IPS DF 4.7 (cell line): Measurements from ENCODE around the gene FGGY.

Experiments used
- DNase-seq: peaks from one replicate; pipeline ENCODE4 v3.0.0-alpha.2; 2013; ENCODE audit warnings: low spot score; ENCODE audit errors: extremely low read depth

The FGGY gene

DNA sequence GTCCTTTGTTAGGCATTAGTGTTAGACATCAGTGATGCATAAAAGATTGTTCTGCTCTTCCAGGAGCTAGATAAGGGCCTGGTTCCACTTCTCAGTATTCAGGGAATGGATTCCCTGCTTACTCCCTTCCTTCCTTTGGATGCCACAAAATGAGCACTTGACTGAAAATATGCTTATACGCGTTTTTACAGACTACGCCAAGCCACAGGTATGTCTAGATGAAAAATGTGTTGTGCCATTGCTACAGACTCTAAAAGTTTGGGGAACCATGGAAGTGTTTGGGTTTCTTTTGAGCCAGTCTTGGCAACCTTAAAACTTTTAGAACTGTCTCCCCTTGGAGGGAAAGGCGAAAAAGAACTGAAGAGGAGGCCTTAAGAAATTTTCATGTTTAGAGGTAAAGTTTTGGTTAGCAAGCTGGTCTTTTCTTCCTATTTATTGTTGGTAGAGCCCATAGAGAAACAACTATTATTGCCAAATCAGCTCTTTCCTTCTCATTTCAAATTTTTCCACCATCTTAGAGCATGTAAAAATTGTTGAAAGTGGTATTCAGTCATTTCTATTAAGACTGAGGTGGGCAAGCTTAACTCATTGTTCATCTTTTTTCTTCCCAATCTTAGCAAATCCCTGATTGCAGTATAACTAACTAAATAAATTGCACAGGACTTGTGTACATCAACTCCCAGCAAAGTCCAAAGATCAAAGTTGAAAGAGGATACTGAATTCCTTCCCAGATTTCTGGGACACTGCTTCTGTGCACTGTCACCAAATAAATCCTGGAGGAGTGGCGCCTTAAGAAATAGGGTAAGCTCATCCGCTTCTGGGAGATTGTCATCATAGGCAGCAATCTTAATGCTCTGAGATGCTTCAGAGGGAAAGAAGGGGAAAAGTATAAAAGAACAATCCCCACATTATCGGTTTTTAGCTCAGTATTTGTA lies 18.9 kb downstream of the FGGY start:
- DNase-seq, result no peak

DNA sequence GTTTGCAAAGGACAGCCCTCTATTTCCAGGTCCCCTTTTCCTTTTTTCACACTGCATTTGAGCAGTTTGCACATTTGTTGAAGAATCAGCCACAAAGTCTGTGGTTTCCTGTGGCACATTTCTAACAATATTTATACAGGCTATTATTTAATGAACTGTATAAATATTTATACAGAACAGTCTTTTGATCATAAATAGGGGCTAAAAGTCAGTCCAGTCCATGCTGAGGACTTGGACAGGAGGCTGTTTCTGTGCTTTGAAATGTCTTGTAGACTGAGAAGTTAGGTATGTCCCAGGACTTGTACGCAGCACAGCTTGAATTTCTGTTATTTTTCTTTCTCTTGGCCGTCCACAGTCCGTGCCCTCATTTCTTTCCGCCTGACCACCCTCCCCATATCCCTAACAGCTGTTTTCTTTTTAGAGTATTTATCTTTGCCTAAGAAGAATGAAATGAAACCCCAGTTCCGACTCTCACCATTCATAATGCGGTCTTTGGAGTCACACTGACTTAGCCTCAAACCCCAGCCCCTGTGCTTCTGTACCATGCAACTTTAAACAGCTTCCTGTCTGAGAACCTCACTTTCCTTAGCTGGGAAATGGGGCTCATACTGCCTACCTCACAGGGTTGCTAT lies 19.7 kb downstream of the FGGY start:
- DNase-seq, result no peak

DNA sequence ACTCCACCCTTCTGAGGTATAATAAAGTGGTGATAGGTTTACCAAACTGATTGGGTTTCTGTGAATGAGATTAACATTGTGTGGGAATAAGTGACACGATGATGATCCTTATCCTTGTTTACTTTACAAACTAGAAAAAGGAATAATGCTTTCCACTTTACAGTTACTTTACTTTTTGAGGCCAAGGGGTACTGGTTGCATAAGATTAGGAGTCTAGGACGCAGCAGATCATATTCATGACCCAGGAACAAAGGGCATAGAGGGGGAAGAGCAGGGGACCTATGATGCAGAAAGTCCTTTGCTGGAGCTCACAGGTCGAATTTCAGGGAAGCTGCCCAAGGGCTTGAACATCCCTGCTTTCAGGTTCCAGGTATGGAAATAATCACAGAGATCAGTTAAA lies 20.4 kb downstream of the FGGY start:
- no peak for DNase-seq

DNA sequence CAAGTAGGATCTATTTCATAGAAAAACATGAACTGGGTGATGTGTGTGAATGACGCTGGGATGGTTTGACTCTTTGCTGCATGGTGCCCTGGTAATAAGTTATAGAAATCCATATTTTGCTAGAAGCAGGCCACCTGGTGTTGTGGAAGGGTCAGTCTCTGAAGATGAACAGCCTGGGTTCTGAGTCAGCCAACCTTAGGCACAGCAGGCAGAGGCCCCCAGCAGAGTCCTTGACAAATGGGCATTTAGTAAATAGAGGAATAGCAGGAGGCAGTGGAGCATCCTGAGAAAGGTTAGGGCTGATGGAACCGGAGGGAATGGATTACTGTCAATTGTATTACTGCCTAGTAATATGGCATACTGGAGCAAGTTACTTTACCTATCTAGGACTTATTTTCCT lies 20.9 kb downstream of the FGGY start:
- no peak for DNase-seq

DNA sequence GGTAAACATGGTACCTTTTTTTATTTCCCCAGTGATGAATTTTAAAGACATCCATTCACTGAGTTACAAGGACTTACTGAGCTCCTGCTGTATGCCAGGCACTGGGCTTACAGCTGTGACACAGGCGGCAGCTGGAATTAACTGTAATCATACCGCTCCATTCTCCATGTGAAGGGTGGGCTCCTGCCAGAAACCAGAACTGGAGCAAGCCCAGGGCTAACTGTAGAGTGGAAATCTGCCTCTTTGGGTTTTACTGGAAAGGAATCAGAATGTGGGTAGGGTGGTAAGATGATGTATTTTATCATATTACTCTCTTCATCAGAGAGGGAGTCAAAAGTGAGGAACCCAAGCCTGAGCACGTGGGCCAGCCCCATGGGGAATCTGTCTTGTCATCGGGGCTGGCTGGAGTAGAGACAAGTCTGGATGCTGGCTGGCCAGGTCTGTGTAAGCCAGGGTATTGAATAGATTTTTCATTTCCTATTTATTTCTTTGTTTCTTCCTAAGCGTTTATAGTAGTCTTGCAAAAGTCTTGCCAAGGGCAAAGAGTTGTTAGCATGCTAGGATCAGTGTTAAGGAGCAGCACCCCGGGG lies 21.5 kb downstream of the FGGY start:
- no peak for DNase-seq

DNA sequence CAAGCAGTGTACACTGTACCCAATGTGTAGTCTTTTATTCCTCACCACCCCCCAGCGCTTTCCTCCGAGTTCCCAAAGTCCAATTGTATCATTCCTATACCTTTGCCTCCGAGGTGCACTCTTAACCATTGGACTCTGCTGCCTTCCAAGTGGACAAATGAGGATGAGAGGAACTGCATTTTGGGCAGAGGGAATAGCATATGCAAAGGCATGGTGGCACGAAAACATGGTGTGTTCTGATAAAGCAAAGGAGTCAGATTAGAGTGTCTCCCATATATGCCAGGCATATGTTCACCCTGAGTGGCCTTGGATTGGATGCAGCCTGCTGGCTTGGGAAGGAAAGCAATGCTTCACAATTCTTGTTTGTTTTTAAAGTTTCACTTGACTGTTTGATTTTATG lies 25.5 kb downstream of the FGGY start:
- no peak for DNase-seq

DNA sequence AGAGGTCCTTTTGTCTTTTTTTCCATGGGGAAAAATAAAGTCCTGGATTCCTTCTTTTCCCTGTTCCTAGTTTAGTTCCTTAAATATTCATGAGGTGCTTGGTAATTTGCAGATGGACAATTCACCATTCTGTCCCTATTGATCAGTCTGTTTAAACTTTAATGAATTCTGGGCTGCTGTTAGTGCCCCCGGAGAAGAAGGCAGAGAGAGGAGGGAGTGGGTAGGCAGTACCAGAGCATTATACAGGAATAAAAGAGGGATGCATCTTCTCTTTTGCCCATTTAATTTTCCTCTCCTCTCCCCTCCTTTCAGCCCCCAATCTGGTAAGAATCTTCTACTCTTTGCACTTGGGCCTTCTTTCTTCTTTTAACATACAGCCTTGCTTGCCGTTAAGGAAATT lies 25.9 kb downstream of the FGGY start:
- no peak for DNase-seq

DNA sequence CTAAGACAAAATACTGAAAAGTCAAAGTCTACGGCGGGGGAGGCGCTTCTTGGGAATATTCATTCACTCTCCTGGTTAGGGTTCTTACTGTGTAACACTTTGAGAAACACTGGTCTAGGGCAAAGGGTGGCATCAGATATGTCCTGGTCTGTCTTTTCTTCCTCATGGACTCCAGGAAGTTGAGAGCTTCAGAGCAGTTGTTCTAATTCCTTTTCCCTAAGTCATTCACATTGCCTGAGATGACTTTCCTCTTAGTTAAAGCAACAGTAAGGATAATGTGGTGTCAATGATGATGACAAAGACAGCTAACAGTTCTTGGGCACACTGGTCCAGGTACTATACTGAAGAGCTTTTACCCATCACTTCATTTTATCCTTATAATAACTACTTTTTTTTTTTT lies 27.0 kb downstream of the FGGY start:
- DNase-seq, result no peak

DNA sequence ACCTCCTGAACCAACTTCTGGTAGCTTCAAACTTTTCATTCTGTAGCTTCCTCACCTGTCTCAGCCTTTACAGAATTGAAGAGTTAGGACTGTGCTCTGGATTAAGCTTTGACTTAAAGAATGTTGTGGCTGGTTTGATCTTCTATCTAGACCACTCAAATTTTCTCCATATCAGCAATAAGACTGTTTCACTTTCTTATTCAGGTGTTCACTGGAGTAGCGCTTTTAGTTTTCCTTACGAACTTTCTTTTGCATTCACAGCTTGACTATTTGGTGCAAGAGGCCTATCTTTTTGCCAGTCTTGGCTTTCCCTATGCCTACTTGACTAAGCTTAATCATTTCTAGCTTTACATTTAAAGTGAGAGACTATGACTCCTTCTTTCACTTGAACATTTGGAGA lies 31.5 kb downstream of the FGGY start:
- DNase-seq, result no peak

DNA sequence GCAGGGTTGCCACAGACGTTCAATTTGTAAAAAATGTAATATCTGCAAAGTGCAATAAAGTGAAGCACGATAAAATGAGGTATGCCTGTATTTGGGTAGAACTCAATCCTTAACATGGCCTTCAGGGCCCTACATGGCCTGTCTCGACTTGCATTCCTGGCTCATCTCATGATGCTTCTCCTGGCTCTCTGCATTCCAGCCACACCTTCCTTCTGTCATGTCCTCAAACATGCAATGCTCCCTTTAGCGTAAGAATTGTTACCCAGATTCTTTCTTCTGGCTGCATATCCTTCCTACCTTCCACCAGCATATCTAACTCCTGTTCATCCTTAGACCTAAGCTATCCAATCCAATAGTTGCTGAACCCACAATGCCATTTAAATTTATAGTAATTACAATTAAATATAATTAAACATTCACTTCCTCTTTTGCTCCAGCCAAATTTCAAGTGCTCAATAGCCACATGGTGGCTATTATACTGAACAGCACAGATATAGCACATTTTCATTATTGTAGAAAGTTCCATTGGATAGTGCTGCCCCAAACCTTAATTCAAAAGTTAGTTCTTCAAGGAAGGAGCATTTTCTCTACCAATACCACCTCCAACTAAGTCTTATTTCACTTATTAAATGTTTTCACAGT lies 32.6 kb downstream of the FGGY start:
- no peak for DNase-seq

DNA sequence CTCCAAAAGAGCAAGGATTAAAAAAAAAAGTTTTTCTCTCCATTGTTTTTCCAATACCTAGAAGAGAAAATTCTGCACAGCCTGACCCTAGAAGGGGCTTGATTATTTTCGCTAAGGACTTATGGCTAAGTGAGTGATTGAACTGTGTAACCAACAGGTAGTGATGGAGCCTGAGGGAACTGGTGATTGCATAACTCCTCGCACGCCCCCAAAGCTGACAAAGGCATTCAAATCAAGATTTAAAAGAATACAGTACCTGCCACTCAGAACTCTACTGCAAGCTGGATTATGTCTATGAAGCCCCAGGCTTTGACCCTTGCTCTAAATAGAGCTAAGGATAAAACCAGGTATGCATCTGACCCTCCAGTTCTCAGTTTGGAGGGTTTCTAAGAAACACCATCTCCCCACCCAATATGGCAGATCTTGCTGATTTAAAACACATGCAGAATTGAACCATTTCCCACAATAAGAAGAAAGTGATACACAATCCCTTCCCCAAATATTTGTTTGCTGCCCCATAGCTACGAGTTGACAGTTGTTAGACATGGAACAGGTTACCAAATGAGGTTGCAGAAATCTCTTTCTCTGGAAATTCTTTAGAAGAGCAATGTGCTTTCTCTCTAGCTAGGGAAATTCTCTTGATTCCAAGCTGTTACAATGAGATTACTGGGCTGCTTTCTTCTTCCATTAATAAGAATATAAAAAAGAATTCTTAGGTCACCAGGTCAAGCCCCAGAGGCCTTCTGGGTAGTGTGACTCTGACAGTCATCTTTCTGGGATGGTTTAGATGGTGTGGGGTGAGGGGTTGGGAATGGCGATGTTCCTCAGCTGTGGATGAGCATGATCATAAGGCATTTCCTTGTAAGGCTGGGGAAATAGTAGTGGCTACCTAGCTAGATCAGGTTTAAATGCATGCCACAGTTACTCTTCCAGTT lies 35.1 kb downstream of the FGGY start:
- no peak for DNase-seq

DNA sequence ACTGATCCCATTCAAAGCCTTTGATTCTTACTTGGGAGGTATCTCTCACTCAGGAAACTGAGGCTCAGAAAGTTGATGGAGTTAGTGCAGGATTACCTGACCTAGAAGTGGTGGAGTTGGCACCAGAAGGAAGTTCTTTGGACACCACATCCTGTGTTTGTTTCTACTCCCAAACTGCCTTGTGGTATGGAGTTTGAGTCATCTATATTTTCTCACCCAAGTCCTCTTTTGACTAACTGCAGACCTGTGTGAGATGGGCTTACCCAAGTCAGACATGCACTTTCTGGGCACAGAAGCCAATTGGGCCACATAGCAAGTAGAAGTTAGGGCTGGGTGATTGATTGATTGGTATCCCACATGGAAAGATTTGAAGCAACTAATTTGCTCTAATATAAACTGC lies 36.1 kb downstream of the FGGY start:
- DNase-seq, result no peak

DNA sequence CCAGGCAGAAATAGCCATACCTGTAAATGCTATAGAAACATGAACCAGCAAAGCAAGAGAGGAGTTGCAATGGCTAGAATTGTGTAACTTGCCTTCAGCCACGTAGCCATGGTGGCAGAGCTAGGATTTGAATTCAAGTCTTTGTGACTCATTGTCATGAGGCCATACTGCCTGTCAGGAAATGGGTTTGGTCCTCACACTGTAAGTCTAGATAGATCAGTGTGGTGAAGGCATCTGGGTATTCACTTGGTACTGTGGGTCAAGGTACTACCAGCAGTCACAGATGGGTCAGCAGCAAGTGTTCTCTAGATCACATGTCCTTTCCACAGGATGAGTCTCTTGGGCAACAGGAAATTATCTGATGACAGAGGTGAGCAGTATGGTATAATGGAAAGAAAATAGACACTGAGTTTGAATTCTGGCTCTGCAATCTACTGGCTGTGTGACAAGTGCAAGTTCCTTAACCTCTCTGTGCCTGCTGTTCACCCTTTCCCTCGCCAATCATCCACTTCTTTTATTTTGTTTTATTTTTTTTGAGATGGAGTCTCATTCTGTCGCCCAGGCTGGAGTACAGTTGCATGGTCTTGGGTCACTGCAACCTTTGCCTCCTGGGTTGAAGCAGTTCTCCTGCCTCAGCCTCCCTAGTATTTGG lies 36.9 kb downstream of the FGGY start:
- no peak for DNase-seq

DNA sequence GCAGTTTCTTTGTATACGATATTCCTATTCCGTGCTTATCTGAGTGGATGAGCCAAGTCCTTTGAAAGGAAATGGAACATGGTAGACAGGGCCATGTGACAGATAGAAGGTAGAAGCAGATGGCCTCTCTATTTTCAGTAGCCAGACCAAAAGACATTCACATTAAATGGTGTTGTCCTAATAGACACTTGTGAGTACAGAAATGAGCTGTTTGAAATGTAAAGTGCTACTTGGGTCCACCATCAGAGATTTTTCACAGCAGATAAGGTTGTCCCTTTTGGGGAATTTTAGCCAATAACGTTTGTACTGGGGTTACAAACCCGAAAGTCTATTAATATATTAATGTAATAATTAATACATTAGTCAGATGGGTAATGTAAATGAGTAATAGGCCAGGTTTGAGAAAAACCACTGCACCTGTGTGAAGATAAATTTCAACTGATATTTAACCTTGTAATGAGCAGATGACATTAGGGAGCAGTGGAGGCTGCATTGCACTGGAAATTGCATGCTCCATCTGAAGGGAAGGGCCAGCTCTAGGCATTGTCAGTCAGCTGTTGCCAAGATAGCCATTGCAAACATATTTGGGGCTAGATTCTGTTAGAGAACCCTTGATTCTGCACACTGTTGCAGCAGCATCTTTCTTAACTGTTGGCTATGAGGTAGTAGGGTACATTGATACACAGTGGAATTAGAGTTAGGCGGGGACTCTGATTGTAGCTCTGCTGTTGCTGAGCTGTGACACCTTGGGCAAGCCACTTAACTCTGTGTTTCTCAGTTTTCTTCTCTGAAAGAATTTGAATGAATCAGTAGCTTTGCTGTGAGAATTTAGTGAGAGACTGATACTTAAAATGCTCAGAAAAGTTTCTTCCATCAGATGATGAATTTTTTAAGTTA lies 43.8 kb downstream of the FGGY start:
- DNase-seq, result no peak

DNA sequence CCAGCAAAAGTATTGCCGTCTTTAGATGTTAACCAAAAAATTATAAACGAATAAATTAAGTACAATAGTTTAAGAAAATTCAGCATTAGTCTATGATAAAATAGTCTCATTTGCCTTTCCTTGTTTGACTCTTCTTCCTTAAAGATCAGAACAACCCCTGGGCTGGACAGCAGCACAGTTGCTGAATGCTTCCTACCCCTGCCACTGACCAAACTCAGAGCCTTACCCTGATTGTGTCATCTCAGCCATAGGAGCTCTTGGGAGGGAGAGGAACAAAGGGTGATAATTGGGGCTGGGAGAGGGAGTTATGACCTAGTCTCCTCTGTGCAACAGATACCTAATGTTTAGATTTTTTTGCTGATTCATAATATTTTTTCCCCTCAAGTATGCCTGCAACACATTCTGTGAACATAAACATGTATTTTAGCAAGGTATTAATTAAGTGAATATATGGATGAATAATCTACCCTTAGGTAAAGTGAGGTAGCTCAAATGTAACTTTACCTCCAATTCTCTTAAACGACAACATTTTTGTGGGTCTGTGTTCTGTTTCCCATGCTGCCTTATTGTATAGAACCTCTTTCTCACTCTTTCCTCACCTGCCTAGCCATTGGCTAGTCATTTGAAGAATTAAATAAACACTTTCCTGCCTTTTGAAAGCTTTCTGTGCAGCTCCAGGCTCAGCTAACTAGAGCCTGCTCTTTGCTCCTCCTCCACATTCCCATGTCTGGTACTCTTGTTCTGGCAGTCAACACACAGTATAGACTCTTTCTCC lies 46.1 kb downstream of the FGGY start:
- DNase-seq, result no peak

DNA sequence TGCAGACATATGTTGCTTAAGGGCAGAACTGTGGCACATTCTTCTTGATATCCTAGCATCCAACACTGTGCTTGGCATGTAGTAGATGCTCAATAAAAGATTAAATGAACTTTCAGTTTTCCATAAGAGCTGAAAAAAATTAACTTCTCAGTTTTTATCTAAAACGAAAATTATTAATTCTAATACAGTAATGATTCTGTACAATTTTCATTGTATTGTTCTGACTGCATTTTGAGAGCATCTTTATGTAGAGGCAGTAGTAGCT lies 46.6 kb downstream of the FGGY start:
- DNase-seq, result no peak

DNA sequence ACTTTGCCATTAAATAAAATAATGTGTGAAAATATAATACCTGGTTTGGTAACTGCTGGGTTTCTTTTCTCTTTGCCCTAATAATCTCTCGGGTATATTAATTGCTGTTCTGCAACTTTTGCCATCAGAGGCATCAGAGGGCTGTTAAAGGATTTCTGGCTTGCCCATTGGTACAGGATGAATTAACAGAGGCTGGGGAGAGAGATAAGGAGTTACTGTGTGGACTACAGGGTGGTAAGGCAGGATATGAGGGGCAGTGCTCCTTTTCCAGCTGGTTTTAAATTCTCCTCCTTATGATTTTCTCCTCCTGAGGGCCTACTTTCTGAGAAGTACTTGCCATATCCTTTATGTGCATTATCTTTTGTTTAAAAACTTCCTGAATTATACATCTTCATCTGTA lies 48.3 kb downstream of the FGGY start:
- no peak for DNase-seq

DNA sequence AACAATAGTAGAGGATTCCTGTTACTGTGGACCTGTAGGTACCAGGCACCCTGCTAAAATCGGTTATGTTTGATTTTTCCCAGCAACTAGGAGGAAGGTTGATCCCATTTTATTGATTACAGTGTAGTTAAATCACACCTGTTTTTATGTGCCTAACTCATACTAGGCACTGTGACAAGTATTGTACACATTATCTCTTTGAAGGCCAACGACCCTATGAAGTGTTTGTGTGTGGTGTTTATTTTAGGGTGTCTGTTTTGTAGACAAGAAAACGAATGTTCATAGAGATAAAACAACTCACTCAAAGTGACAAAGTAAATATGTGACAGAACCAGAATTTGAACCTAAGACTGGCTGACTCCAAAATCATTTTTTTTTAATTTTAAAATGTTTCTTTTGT lies 49.5 kb downstream of the FGGY start:
- DNase-seq, result no peak

DNA sequence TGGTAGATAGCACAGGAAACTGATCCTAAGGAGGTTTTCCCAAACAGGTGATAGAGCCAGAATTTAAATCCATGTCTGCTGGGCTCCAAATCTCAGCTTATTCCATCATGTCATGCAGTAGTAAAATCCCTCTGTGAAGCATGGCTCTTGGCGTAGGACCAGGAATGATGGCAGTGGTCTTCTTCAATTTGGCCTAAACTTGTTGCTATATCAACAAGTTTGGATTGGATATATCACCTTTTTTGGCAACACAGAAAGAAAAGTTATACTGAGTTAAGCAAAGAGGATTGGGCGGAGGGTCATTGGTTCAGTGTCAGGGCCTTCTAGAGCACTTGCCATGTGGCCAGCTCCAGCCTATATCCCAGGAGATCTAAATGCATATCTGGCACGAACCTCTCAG lies 52.2 kb downstream of the FGGY start:
- DNase-seq, result no peak
